H9 (cell line): ENCODE data around the gene L3MBTL4. TPM values are rescaled to one million over a fixed set of nuclear protein-coding genes. Genes with fewer than 3 reads are reported as not detected.

Source experiments
- DNase-seq: peaks from one replicate; pipeline ENCODE4 v3.0.0-alpha.2; 2017
- H2AFZ ChIP-seq: one replicate; pipeline ENCODE4 v1.6.1; 2013; ENCODE audit warnings: mild to moderate bottlenecking, low read length, control low read depth, moderate library complexity
- H2AK5ac ChIP-seq: 2 replicates; pipeline ENCODE4 v1.6.1; 2013; ENCODE audit warnings: low read length, control low read depth, mixed read lengths; ENCODE audit not compliant: insufficient read length
- H2BK120ac ChIP-seq: one replicate; pipeline ENCODE4 v1.6.1; 2013; ENCODE audit warnings: low read depth, mild to moderate bottlenecking, low read length, control low read depth, inconsistent platforms; ENCODE audit not compliant: poor library complexity, severe bottlenecking
- H2BK12ac ChIP-seq: 2 replicates; pipeline ENCODE4 v1.6.1; 2013; ENCODE audit warnings: low read length, control low read depth, mixed read lengths, low read depth; ENCODE audit not compliant: insufficient read length
- H2BK15ac ChIP-seq: 2 replicates; pipeline ENCODE4 v1.6.1; 2013; ENCODE audit warnings: low read depth, low read length, control low read depth
- H2BK20ac ChIP-seq: one replicate; pipeline ENCODE4 v1.6.1; 2013; ENCODE audit warnings: low read depth, mild to moderate bottlenecking, low read length, control low read depth, inconsistent platforms; ENCODE audit not compliant: poor library complexity, severe bottlenecking
- H2BK5ac ChIP-seq: 2 replicates; pipeline ENCODE4 v1.6.1; 2013; ENCODE audit warnings: low read length, control low read depth, mixed read lengths; ENCODE audit not compliant: insufficient read length
- H3K14ac ChIP-seq: 2 replicates; pipeline ENCODE4 v1.6.1; 2013; ENCODE audit warnings: low read length, control low read depth; ENCODE audit not compliant: insufficient read depth
- H3K18ac ChIP-seq: 2 replicates; pipeline ENCODE4 v1.6.1; 2013; ENCODE audit warnings: low read depth, mild to moderate bottlenecking, mixed read lengths, low read length, control low read depth; ENCODE audit not compliant: insufficient read length
- H3K23ac ChIP-seq: 2 replicates; pipeline ENCODE4 v1.6.1; 2013; ENCODE audit warnings: low read length, control low read depth, mixed read lengths, low read depth; ENCODE audit not compliant: insufficient read length
- H3K23me2 ChIP-seq: 2 replicates; pipeline ENCODE4 v1.6.1; 2013; ENCODE audit warnings: low read depth, mild to moderate bottlenecking, mixed read lengths, low read length, control low read depth; ENCODE audit not compliant: insufficient read length, poor library complexity, severe bottlenecking
- H3K27ac ChIP-seq: 2 replicates; pipeline ENCODE4 v1.5.1; 2013; ENCODE audit warnings: low read length, control low read depth, mixed read lengths, low read depth; ENCODE audit not compliant: insufficient read length
- H3K27me3 ChIP-seq: 2 replicates; pipeline ENCODE4 v1.6.1; 2013; ENCODE audit warnings: low read length, control low read depth, inconsistent platforms; ENCODE audit not compliant: insufficient read depth
- H3K4ac ChIP-seq: 2 replicates; pipeline ENCODE4 v1.6.1; 2013; ENCODE audit warnings: low read depth, mild to moderate bottlenecking, control low read depth, inconsistent platforms, low read length, moderate library complexity
- H3K4me1 ChIP-seq: 2 replicates; pipeline ENCODE4 v1.6.1; 2013; ENCODE audit warnings: low read length, control low read depth, inconsistent platforms; ENCODE audit not compliant: insufficient read depth
- H3K4me2 ChIP-seq: 2 replicates; pipeline ENCODE4 v1.6.1; 2013; ENCODE audit warnings: low read length, control low read depth, mixed read lengths; ENCODE audit not compliant: insufficient read length, insufficient read depth
- H3K56ac ChIP-seq: 2 replicates; pipeline ENCODE4 v1.6.1; 2013; ENCODE audit warnings: low read depth, mild to moderate bottlenecking, mixed read lengths, low read length, control low read depth; ENCODE audit not compliant: insufficient read length
- H3K79me1 ChIP-seq: 2 replicates; pipeline ENCODE4 v1.6.1; 2013; ENCODE audit warnings: low read depth, mild to moderate bottlenecking, moderate library complexity, low read length, control low read depth, inconsistent platforms; ENCODE audit not compliant: insufficient read depth, poor library complexity, severe bottlenecking
- H3K79me2 ChIP-seq: 2 replicates; pipeline ENCODE4 v1.6.1; 2013; ENCODE audit warnings: low read length, control low read depth, inconsistent platforms; ENCODE audit not compliant: insufficient read depth
- H3K9ac ChIP-seq: 2 replicates; pipeline ENCODE4 v1.6.1; 2013; ENCODE audit warnings: low read length, control low read depth, mixed read lengths; ENCODE audit not compliant: insufficient read length; ENCODE audit errors: extremely low read depth
- H3K9me3 ChIP-seq: one replicate; pipeline ENCODE4 v1.6.1; 2013; ENCODE audit warnings: low read depth, low read length, inconsistent platforms; ENCODE audit not compliant: control insufficient read depth
- H3T11ph ChIP-seq: one replicate; pipeline ENCODE4 v1.6.1; 2013; ENCODE audit warnings: mild to moderate bottlenecking, low read length, control low read depth, inconsistent platforms
- H4K20me1 ChIP-seq: one replicate; pipeline ENCODE4 v1.6.1; 2013; ENCODE audit not compliant: control insufficient read depth, insufficient read length, insufficient read depth
- H4K5ac ChIP-seq: 2 replicates; pipeline ENCODE4 v1.6.1; 2013; ENCODE audit warnings: low read depth, mild to moderate bottlenecking, mixed read lengths, low read length, control low read depth; ENCODE audit not compliant: insufficient read length
- H4K8ac ChIP-seq: replicated peaks from 2 replicates; pipeline ENCODE4 v1.6.1; 2013; ENCODE audit warnings: low read length, control low read depth, mixed read lengths, low read depth; ENCODE audit not compliant: insufficient read length
- H4K91ac ChIP-seq: 2 replicates; pipeline ENCODE4 v1.6.1; 2013; ENCODE audit warnings: low read depth, mild to moderate bottlenecking, moderate library complexity, mixed read lengths, low read length, control low read depth; ENCODE audit not compliant: insufficient read length
- H3K27ac Mint-ChIP-seq, 3 experiments: 2 replicates in 2 of 3; 3 replicates in 1 of 3; pipeline ENCODE4 v1.8.0; 2020 to 2021; ENCODE audit warnings: mixed read lengths in 3 of 3, mild to moderate bottlenecking in 1 of 3, moderate library complexity in 1 of 3
- H3K27me3 Mint-ChIP-seq: 2 replicates; pipeline ENCODE4 v1.8.0; 2021; ENCODE audit warnings: low read depth, mild to moderate bottlenecking, moderate library complexity, mixed read lengths
- H3K36me3 Mint-ChIP-seq, 3 experiments: 2 replicates in 2 of 3; 3 replicates in 1 of 3; pipeline ENCODE4 v1.8.0; 2020 to 2021; ENCODE audit warnings: low read depth in 3 of 3, mixed read lengths in 3 of 3; ENCODE audit not compliant: insufficient read depth in 1 of 3
- H3K4me1 Mint-ChIP-seq, 2 experiments: 2 replicates each; pipeline ENCODE4 v1.8.0; 2020; ENCODE audit warnings: mixed read lengths in 2 of 2
- H3K4me3 Mint-ChIP-seq, 2 experiments: 2 replicates in 1 of 2; 3 replicates in 1 of 2; pipeline ENCODE4 v1.8.0; 2020 to 2021; ENCODE audit warnings: mild to moderate bottlenecking in 2 of 2, mixed read lengths in 2 of 2, moderate library complexity in 1 of 2
- H3K9me3 Mint-ChIP-seq, 2 experiments: 2 replicates in 1 of 2; 3 replicates in 1 of 2; pipeline ENCODE4 v1.8.0; 2020; ENCODE audit warnings: mild to moderate bottlenecking in 2 of 2, mixed read lengths in 2 of 2, moderate library complexity in 1 of 2
- WGBS: extraction: QIAGEN DNeasy Blood & Tissue Kit; methylation state at CpG from one replicate; pipeline ENCODE4 v1.1.7; 2013; ENCODE audit warnings: missing lambda C conversion rate, low lambda C conversion rate, mixed read lengths; ENCODE audit not compliant: insufficient read length; ENCODE audit errors: extremely low coverage; 5-methylcytosine and 5-hydroxymethylcytosine counted together
- total RNA-seq: library from RNA; stranded (reverse); gene quantifications from 2 replicates; pipeline ENCODE4 v1.2.1, GENCODE V29; 2021
- TF ChIP-seq, protein P1 (sequence below): fragments of 200-600 bp; sonication (generic); conservative IDR thresholded peaks from 3 replicates; pipeline ENCODE4 v1.8.0; 2021; ENCODE audit warnings: antibody characterized with exemption, mild to moderate bottlenecking

L3MBTL4 gene
- total RNA-seq, 1 experiment from 2014 or later, result 1.9 TPM

GRCh38 chr18:6215888-6216287, 198.8 kb downstream of the L3MBTL4 start:
- Histone ChIP-seq H3T11ph (no peak overlapping the region), H2AFZ (no peak overlapping the region), H2AK5ac (no peak overlapping the region), H3K79me2 (no peaks in the 10 kb centered on the region), H3K4me1 (no peaks in the 10 kb centered on the region), H2BK12ac (no peak overlapping the region), H3K23me2 (no peaks in the 10 kb centered on the region), H3K14ac (no peak overlapping the region), H4K5ac (no peak overlapping the region), H2BK5ac (no peak overlapping the region), H3K79me1 (no peaks in the 10 kb centered on the region), H2BK120ac (no peak overlapping the region), H3K18ac (no peak overlapping the region), H3K27me3 (no peaks in the 10 kb centered on the region), H3K9me3 (no peaks in the 10 kb centered on the region), H3K4me2 (no peak overlapping the region), H4K91ac (no peak overlapping the region), H3K23ac (no peak overlapping the region), H3K9ac (no peak overlapping the region), H3K4ac (no peak overlapping the region), H2BK20ac (no peak overlapping the region), H4K8ac (no peak overlapping the region), H3K27ac (no peak overlapping the region), H2BK15ac (no peak overlapping the region), H3K56ac (no peak overlapping the region), H4K20me1 (no peaks in the 10 kb centered on the region)
- H3K27ac Mint-ChIP-seq, result no peak overlapping the region
- peaks cover 0 to 2% of the 10 kb centered on the region in 2 experiments; a peak in 1 of 4 replicates for H3K4me1 Mint-ChIP-seq
- no peaks in the 10 kb centered on the region for H3K36me3 Mint-ChIP-seq
- WGBS, result no CpG with 5 or more reads among the region's 2 CpGs
- H3K27me3 Mint-ChIP-seq, result no peaks in the 10 kb centered on the region
- H3K9me3 Mint-ChIP-seq, result no peaks in the 10 kb centered on the region
- TF ChIP-seq, protein P1, sequence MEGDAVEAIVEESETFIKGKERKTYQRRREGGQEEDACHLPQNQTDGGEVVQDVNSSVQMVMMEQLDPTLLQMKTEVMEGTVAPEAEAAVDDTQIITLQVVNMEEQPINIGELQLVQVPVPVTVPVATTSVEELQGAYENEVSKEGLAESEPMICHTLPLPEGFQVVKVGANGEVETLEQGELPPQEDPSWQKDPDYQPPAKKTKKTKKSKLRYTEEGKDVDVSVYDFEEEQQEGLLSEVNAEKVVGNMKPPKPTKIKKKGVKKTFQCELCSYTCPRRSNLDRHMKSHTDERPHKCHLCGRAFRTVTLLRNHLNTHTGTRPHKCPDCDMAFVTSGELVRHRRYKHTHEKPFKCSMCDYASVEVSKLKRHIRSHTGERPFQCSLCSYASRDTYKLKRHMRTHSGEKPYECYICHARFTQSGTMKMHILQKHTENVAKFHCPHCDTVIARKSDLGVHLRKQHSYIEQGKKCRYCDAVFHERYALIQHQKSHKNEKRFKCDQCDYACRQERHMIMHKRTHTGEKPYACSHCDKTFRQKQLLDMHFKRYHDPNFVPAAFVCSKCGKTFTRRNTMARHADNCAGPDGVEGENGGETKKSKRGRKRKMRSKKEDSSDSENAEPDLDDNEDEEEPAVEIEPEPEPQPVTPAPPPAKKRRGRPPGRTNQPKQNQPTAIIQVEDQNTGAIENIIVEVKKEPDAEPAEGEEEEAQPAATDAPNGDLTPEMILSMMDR, result no peak
- H3K4me3 Mint-ChIP-seq, result no peak overlapping the region
- DNase-seq, result no peak
